Sciatic nerve (tissue), 2 donors: ENCODE results near the gene EDRF1. TPM values are rescaled to one million over a fixed set of nuclear protein-coding genes. Genes with fewer than 3 reads are reported as not detected.

Source experiments
- ATAC-seq: fragments of 200-7000 bp; cut with Tn5 transposase; one replicate; pipeline ENCODE4 v1.9.1; 2020; ENCODE audit warnings: mild to moderate bottlenecking, moderate library complexity
- DNase-seq: peaks from one replicate; pipeline ENCODE4 v3.0.0-alpha.2; 2020; ENCODE audit warnings: low spot score
- intact Hi-C: fragments of 100-400 bp; cut with DNase I; formaldehyde crosslinking; loops from one replicate; pipeline ENCODE4 v1.14.2; 2022
- total RNA-seq: library from RNA; stranded (reverse); fragmentation: NEBNext Ultra II Directional; extraction: Animal tissue kit (Norgen Biotek cat#: 25700); gene quantifications from one replicate; pipeline ENCODE4 v1.2.1, GENCODE V29; 2021
- donor health status: DM: no; HTN: no; CAD: no.
- donor health status: DM: no; HTN: no; CAD: no.

The EDRF1 gene
- total RNA-seq, 1 donor from 2014 or later = 28.6 TPM

DNA sequence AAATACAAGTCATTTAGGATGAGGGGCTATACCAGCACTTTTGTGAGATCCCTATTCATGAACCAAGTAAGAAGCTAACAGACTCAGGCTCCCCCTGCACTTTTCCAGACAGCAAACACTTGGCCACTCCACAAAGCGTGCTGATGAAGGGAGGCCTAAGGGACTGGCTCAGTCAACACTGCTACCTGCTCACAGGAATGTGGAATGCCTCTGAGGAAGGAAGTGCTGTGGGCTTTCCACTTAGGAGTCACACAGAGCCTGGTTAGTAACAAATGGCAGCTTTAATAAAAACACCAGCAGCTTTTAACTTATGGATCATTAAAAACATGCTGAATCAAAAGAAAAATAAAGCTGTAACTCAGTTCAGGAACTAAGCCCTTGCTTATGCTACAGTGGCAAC is 88.5 kb downstream of the EDRF1 start:
- ATAC-seq (no peak), DNase-seq (no peak)
- intact Hi-C loops = no loop called here

DNA sequence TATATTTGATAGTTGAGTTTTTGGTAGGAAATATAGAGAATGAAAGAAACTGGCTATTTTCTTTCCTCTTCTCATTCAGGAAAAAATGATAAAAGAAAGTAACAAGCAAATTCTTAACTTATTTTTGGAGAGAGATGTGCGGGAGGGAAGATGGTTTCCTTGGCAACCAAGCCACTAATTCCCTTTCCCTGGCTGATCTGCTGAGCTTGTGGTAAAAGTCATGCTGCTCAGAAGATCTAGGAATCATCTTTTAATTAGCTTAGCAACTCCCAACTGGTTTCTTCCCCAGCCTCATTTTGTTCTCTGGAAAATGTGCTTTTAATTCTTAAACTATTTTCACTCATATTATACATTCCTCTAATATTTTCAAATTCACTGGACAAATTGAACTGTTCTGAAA is 91.7 kb downstream of the EDRF1 start:
- no peak for ATAC-seq
- DNase-seq = no peak
- intact Hi-C loops = no loop called here

DNA sequence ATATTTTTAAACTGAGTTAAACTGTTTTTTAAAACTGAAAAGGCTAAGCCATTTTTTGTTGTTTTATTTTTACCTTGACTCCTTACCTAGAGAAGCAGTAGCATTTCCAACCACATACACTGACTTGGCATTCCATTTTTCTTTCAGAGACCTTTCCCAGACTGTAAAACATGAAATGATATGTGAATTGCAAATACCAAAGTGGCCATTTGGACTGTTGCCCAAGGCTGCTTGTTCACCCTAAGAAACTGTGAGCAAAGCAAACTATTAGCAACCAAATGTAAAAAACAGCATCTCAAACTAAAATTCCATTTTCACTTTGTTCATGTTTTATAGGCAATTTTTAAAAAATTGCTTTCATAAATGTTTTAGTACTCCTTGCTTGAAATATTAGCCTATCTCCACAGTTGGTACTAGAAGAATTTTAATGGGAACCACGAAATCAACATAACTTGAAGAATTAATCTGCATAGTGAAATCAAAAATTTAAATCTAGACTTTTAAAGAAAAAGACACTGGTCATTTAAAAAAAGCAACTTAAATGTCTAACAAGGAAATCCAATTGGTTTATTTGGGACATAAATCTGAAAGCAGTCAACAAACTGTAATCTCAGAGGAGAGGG is 92.7 kb downstream of the EDRF1 start:
- ATAC-seq (no peak), DNase-seq (no peak)
- intact Hi-C loops = no loop called here

Other genes with a start within 250 kb of the EDRF1 start
- not detected for gene TEX36, start 36.5 kb upstream of the EDRF1 start, total RNA-seq
- gene MMP21, start 56.1 kb downstream of the EDRF1 start, total RNA-seq = 0.31 TPM
- gene UROS, start 103.5 kb downstream of the EDRF1 start, total RNA-seq = 30.6 TPM
- gene BCCIP, start 103.8 kb downstream of the EDRF1 start, total RNA-seq = 31.3 TPM
- gene DHX32, start 161.6 kb downstream of the EDRF1 start, total RNA-seq = 20.8 TPM
- 2.1 TPM for gene FANK1, start 176.9 kb downstream of the EDRF1 start, total RNA-seq